HL-60 (cell line): ENCODE measurements around the gene EIPR1.

Experiments used
- DNase-seq, 2 experiments: peaks; one replicate each; pipeline ENCODE4 v3.0.0-alpha.2; 2010 to 2020; ENCODE audit warnings: low read depth in 1 of 2, low spot score in 1 of 2
- H3K27ac ChIP-seq: fragments of 250-450 bp; sonication (Bioruptor Pico); replicated peaks from 2 replicates; pipeline ENCODE4 v1.5.1; 2020; ENCODE audit warnings: mild to moderate bottlenecking, moderate library complexity
- H3K27me3 ChIP-seq: fragments of 250-450 bp; sonication (Bioruptor Pico); 2 replicates; pipeline ENCODE4 v1.5.1; 2021; ENCODE audit warnings: mild to moderate bottlenecking, moderate library complexity; ENCODE audit not compliant: insufficient read depth, poor library complexity, severe bottlenecking
- H3K4me3 ChIP-seq: replicated peaks from 2 replicates; pipeline ENCODE4 v1.5.1; 2011; ENCODE audit warnings: mild to moderate bottlenecking, control low read depth, low read length; ENCODE audit not compliant: insufficient read depth
- GABPA ChIP-seq: IDR thresholded peaks from 2 replicates; pipeline ENCODE4 v1.6.1; 2012; ENCODE audit warnings: low read depth
- POLR2AphosphoS5 ChIP-seq: IDR thresholded peaks from 2 replicates; pipeline ENCODE4 v1.6.1; 2012; ENCODE audit warnings: low read depth
- REST ChIP-seq: IDR thresholded peaks from 2 replicates; pipeline ENCODE4 v1.6.1; 2012; ENCODE audit warnings: low read depth; ENCODE audit not compliant: insufficient replicate concordance
- SPI1 ChIP-seq: IDR thresholded peaks from 2 replicates; pipeline ENCODE4 v1.6.1; 2012; ENCODE audit warnings: low read depth, mild to moderate bottlenecking, borderline replicate concordance
- TF ChIP-seq, protein P1 (sequence below): IDR thresholded peaks from one replicate; pipeline ENCODE4 v1.5.1; 2011; ENCODE audit warnings: low read length, control low read depth, inconsistent platforms; ENCODE audit not compliant: insufficient read depth

EIPR1 gene

DNA sequence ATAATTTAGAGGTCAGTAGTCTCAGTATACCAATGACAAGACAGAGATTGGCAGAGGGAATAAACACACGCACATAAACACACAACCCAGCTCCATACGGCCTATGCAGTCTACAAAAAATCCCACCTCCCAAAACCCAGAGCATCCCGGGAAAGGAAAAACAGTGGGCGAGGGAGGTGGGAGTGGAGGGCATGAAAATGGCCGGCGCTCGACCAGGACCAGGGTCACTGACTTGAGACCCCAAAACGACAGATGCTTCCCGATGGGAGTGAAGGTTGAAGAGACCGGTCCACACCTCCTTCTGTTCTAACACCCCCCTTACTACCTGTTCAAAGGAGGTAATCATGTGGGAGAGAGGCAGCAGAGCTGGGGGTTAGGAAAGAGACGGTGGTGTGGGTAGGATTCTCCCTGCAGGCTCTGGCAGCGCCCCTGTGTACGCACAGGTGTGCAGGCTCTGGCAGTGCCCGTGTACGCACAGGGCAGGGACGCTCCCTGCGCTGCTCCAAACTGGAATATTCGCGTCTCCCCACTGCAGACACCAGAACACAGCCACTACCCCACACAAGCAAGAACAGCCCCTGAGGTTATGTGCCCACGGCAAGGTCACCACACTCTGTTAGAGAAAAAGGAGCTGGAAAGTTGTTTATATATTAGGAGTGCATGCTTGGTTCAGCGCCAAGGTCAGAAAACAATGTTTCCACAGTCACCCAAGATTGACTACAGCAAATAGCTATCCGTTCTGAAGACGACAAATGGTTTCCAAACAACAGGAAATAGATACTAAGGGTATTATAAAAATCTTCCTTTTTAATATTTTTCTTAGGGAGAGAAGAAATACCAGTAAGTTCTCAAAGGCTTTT lies 67.9 kb downstream of the EIPR1 start:
- TF ChIP-seq REST (no peak), SPI1 (no peak), GABPA (no peak), POLR2AphosphoS5 (no peak)
- TF ChIP-seq, protein P1, sequence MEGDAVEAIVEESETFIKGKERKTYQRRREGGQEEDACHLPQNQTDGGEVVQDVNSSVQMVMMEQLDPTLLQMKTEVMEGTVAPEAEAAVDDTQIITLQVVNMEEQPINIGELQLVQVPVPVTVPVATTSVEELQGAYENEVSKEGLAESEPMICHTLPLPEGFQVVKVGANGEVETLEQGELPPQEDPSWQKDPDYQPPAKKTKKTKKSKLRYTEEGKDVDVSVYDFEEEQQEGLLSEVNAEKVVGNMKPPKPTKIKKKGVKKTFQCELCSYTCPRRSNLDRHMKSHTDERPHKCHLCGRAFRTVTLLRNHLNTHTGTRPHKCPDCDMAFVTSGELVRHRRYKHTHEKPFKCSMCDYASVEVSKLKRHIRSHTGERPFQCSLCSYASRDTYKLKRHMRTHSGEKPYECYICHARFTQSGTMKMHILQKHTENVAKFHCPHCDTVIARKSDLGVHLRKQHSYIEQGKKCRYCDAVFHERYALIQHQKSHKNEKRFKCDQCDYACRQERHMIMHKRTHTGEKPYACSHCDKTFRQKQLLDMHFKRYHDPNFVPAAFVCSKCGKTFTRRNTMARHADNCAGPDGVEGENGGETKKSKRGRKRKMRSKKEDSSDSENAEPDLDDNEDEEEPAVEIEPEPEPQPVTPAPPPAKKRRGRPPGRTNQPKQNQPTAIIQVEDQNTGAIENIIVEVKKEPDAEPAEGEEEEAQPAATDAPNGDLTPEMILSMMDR = no peak
- DNase-seq = no peak
- no peak overlapping the region for H3K27ac ChIP-seq
- no peak overlapping the region for H3K4me3 ChIP-seq
- H3K27me3 ChIP-seq = no peaks in the 10 kb centered on the region

GRCh38 chr2:3307901-3308300 lies 69.7 kb downstream of the EIPR1 start:
- no peak overlapping the region for H3K27ac ChIP-seq
- TF ChIP-seq, protein P1 = no peak
- no peak for TF ChIP-seq REST
- TF ChIP-seq GABPA = no peak
- TF ChIP-seq POLR2AphosphoS5 = no peak
- TF ChIP-seq SPI1 = no peak
- H3K4me3 ChIP-seq = no peak overlapping the region
- no peaks in the 10 kb centered on the region for H3K27me3 ChIP-seq
- DNase-seq = no peak

- Histone ChIP-seq H3K27ac (no peak overlapping the region), H3K27me3 (no peaks in the 10 kb centered on the region), H3K4me3 (no peak overlapping the region)
- DNase-seq = no peak
- TF ChIP-seq REST (no peak), POLR2AphosphoS5 (no peak), GABPA (no peak), SPI1 (no peak)
- TF ChIP-seq, protein P1 = no peak
These were observed 70.4 kb downstream of the EIPR1 start for GRCh38 chr2:3307236-3307635.
